Superior temporal gyrus (tissue), 1 donor: ENCODE data around the gene SHISA7.
"Not testable (repeated sequence)": the region's sequence is repeated elsewhere in the genome, so short reads cannot be mapped to it uniquely, and the experiment has no call there.

Source experiments
- DNase-seq: peaks from one replicate; pipeline ENCODE4 v3.0.0-alpha.2; 2016; ENCODE audit errors: extremely low spot score

SHISA7 gene

DNA sequence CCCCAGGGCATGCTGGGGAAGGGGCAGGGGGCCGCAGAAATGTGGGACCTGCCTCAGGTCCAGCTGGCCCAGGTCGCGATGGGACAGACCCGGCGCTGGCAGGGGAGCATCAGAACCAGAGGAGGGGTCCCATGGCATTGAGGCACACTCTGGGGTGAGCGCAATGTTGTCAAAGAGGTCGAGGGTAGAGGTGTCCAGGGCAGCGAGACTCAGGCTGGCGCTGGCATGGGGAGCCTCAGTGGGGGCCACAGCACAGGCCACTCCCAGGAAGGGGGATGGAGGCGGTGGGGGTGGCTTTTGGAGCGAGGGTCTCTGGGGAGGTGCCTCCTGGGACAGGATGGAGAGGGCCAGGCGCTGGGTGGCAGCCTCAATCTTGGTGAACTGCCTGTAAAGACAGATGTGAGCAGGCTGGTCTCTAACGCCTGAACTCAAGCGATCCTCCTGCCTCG lies 20.5 kb upstream of the SHISA7 start:
- DNase-seq, result no peak

DNA sequence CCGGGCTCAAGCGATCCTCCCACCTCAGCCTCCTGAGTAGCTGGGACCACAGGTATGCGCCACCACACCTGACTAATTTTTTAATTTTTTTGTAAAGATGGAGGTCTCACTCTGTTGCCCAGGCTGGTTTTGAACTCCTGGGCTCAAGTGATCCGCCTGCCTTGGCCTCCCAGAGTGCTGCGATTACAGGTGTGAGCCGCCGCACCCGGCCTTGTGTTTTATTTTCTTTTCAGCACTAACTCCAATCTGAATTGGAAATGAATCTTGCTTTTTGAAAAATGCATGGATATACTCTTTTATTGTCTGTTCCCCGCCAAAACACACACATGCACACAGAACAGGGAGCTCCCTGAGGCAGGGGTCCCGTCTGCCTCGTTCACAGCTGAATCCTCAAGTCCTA lies 19.6 kb upstream of the SHISA7 start:
- no peak for DNase-seq

- no peak for DNase-seq
Observed at GRCh38 chr19:55461974-55462626, 19.0 kb upstream of the SHISA7 start.

GRCh38 chr19:55461259-55461973 lies 18.3 kb upstream of the SHISA7 start, which contains the start of gene ISOC2:
Gene ISOC2 (minus strand): TSS chr19:55461642. CDS start chr19:55456486, 5,156 bp downstream.
- DNase-seq, result peak; percentile 98

GRCh38 chr19:55460670-55461258 lies 17.7 kb upstream of the SHISA7 start:
- no peak for DNase-seq

DNA sequence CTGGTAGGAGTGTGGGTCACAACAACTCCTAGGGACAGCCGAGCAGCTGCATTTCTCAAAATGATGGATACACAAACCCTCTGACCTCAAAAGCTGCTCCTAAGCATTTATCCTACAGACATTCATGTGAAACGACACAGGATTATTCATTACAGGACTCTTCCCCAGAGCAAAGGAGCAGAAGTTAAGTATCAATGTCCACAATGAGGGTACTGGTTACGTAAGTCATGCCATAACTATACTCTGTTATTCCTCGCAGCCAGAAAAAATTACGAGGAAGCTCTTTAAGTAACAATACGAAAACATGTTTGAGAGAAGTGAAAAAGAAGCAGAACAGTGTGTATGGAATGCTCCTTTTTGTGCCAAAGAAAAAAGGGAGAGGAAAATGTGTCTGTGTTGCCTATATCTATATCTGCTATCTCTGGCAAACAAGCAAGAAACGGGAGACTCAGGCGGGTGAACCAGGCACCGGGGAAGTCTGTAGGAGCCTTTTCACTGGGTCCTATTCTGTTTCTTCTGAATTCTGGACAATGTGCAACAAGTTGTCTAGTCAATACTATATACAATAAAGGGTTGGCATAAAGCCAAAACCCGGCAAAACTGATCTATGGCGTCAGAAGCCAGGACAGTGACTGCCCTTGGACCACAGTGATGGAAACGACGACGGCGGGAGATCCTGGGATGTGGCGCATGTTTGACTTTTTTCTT lies 17.0 kb upstream of the SHISA7 start:
- peak; percentile 72 for DNase-seq

DNA sequence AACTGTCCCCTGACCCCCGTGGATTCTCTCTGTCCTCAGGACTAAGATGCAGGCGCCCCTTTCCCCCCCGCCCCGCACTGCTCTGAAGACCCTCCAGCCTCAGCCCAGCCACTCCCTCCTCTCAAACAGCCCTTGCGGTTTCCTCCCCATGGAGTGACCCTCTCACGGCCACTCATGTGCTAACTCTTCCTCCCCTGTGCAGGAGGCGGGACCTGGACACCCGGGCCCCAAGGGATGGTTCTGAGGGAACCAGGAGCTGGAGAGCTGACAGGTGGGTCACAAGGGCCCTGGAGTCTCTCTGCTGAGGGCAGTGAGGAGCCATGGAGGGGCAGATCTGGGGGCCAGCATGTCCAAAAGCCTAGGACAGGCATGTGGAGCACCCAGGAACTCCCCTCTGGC lies 16.4 kb upstream of the SHISA7 start:
- DNase-seq, result no peak

GRCh38 chr19:55457683-55458457 lies 14.8 kb upstream of the SHISA7 start:
- no peak for DNase-seq

DNA sequence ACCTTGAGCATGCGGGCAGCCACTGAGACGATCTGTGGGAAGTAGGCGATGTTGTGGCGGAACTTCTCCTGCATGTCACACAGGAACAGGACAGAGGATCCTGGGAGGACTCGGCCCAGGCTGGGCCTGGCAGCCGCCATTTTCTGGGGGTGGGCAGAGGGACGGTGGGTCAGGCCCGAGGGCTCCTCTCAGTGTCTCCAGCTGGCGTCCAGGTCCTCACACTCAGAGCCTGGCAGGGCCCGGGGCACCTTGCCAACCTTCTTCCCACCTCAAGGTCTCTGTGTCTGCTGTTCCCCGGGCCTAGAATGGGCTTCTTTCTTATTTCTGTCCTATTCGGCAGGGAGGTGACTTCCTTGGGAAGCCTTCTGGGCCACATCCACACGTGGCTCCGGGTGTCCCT lies 13.2 kb upstream of the SHISA7 start:
- DNase-seq, result no peak

- DNase-seq, result no peak
Observed at GRCh38 chr19:55455576-55456235, 12.6 kb upstream of the SHISA7 start.

GRCh38 chr19:55454787-55455243 lies 11.7 kb upstream of the SHISA7 start:
- DNase-seq, result peak; percentile 78

DNA sequence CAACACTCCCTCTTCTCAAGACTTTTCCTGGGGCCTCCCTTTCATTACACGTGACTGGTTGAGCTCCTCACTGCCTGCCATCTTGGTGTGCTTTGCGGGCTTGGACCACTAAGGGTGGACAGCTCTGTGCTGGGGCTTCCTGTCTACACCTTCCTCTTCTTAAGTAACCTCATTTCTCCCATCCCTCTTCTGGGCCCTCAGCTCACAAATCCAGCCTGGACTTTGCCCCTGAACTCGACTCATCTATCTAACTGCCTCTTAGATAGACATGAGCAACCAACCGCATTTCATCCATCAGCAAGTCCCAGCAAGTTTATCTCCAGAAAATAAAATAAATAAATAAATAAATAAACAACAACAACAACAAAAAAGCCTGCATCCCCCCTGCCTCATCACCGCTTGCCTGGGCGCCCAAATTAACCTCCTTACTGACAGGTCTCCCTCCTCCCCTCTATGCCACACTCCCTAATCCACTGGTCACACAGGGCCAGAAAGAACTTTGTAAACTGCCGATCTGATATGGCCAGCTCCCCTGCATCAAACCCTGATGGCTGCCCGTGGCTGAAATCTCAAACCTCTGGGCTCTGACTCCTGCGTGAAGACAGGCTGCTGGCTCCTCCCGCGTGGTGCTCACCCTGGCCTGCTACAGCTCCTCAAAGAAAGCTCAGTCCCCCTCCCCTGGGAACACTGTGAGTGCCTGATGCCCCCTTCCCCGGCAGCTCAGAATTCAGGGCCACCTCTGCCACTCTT lies 10.6 kb upstream of the SHISA7 start:
- peak; percentile 15 for DNase-seq

DNA sequence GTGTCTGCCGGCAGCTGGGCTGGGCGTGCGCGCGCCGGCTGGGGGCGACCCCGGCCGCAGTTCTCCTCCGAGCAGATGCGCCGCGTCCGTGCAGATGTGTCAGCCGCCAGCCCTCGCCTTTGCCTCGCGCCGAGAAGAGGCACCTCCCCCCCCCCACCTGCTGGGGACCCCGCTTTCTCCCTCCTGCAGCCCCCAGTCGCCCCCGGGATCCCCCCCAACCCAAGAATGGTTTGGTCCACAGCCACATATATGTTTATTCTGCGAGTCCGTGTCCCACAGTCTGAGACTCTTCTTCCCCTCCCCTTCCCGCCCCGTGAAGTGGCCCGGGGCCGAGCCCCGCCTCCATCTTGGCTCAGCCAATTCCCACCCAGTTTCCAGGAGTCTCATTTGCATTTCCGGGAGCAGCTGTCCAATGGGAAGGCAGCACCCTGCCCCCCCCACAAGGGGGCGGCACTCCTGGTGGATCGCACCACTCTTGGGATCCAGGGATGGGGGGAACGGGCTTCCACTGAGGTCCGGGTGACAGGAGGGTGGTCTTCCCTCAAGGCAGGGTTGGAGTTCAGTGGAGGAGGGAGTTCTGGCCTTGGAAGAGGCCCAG lies 9.7 kb upstream of the SHISA7 start:
- DNase-seq, result peak; percentile 97

GRCh38 chr19:55451965-55452748 lies 9.1 kb upstream of the SHISA7 start:
- DNase-seq, result peak; percentile 47

DNA sequence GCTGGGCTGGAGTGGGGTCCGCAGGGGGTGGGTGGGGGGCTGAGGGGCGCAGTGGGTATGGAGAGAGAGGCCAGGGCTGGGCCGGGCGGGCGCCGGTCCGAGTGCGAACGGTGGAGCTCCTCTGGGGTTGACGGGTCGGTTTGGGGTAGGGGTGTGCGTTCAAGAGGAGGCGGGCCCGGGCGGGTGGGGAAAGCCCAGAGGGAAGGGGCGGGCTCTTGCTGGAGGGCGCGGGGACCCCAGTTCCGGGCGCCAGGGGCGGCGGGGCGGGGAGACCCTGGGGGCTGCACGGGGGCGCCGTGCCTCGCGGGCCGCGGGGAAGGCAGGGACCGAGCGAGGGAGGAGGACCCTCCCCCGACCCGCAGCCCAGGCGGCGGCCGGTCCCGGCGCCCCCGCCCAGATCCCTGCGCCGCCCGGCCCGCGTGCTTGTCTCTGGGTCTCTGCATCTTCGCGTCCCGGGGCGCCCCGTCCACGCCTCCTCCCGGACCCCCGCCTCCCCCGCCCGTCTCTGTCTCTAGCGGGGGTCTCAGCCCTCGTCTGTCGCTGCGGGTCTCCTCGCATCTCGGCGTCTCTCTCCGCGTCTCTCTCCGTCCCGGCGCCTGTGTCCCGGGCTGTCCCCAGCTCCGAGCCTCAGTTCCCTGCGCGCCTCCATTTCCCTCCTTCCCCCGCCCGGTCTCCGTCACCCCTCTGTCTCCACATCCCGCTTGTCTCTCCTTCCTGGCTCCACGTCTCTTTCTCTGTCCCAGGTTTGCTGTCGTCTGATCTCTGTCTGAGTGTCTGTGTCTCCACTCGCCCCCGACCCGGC lies 8.3 kb upstream of the SHISA7 start:
- no peak for DNase-seq

DNA sequence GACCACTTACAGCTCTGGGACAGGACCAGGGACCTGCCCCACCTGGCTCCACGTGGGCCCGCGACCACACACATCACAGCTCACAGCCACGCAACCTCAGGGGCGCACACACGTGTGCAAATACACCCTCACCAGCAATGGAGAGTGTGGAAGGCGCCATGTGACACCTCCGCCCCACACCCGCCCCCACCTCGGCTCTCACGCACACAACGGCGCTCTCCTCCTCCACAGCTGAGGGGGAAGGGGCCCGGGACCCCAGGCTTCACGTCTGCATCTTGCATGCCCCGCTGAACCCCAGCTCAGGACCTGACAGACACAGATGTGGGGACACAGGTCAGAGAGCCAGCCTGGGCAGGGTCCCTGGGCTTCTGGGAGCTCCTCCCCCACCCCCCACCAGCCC lies 6.4 kb upstream of the SHISA7 start:
- no peak for DNase-seq

- not testable (repeated sequence) for DNase-seq
Observed at GRCh38 chr19:55448175-55448490, 5.0 kb upstream of the SHISA7 start.
